ENCODE results near the gene TEX47.

- TF ChIP-seq, protein P1, sequence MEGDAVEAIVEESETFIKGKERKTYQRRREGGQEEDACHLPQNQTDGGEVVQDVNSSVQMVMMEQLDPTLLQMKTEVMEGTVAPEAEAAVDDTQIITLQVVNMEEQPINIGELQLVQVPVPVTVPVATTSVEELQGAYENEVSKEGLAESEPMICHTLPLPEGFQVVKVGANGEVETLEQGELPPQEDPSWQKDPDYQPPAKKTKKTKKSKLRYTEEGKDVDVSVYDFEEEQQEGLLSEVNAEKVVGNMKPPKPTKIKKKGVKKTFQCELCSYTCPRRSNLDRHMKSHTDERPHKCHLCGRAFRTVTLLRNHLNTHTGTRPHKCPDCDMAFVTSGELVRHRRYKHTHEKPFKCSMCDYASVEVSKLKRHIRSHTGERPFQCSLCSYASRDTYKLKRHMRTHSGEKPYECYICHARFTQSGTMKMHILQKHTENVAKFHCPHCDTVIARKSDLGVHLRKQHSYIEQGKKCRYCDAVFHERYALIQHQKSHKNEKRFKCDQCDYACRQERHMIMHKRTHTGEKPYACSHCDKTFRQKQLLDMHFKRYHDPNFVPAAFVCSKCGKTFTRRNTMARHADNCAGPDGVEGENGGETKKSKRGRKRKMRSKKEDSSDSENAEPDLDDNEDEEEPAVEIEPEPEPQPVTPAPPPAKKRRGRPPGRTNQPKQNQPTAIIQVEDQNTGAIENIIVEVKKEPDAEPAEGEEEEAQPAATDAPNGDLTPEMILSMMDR (conservative IDR thresholded peaks at IDR 0.05 in 1 of 2, IDR thresholded peaks at IDR 0.05 in 1 of 2; ENCODE audit: low read depth in 1 of 2, low read length in 2 of 2), result no peak
- no peak for TF ChIP-seq EZH2 (IDR thresholded peaks at IDR 0.05; ENCODE audit: low read length, missing control alignments)
Measured at GRCh38 chr7:88758381-88759229, 36.9 kb downstream of the TEX47 start.

Measured in fibroblast of lung (primary cell).